HG02970 (cell line): Measurements from ENCODE around the gene CD81.

Experiments used
- ATAC-seq: cut with Tn5 transposase; IDR thresholded peaks from one replicate; pipeline ENCODE4 v1.9.1; 2021; ENCODE audit warnings: mild to moderate bottlenecking, moderate library complexity, moderate number of reproducible peaks; ENCODE audit not compliant: unreplicated experiment, low FRiP score

Gene CD81

GRCh38 chr11:2400762-2401435 is 23.8 kb downstream of the CD81 start:
- ATAC-seq = peak; percentile 12

DNA sequence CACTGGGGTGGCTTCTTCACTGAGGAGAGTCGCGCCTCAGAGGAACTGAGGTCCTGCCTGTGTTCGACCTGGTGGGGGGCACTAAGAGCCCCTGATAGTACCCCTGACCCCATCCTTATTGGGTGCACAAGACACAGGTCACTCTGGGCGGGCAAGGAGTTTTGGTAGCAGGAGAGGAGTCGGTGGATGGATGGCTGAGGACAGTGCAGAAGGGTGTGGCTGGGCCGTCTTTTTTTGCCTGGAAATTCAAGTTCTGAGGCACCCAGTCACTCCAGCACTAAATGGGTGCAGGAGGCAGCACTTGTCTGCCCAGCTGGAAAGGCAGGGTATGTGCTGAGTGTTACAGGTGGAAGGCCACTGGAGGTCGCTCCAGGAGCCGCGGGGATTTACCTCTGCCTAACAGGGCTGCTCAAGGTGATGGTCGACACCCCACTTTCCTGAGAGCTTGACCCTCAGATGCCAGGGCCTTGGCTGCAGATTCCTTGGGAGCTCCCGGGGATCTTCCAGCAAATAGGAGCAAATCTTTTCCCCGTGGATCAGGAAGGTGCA is 24.4 kb downstream of the CD81 start:
- no peak for ATAC-seq

GRCh38 chr11:2402106-2402505 is 25.0 kb downstream of the CD81 start:
- ATAC-seq = no peak

DNA sequence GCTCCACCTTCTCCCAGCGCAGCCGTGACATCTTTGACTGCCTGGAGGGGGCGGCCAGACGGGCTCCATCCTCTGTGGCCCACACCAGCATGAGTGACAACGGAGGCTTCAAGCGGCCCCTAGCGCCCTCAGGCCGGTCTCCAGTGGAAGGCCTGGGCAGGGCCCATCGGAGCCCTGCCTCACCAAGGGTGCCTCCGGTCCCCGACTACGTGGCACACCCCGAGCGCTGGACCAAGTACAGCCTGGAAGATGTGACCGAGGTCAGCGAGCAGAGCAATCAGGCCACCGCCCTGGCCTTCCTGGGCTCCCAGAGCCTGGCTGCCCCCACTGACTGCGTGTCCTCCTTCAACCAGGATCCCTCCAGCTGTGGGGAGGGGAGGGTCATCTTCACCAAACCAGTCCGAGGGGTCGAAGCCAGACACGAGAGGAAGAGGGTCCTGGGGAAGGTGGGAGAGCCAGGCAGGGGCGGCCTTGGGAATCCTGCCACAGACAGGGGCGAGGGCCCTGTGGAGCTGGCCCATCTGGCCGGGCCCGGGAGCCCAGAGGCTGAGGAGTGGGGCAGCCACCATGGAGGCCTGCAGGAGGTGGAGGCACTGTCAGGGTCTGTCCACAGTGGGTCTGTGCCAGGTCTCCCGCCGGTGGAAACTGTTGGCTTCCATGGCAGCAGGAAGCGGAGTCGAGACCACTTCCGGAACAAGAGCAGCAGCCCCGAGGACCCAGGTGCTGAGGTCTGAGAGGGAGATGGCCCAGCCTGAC is 26.0 kb downstream of the CD81 start:
- ATAC-seq = no peak

- no peak for ATAC-seq
These were observed 27.7 kb downstream of the CD81 start for GRCh38 chr11:2404735-2405196.

DNA sequence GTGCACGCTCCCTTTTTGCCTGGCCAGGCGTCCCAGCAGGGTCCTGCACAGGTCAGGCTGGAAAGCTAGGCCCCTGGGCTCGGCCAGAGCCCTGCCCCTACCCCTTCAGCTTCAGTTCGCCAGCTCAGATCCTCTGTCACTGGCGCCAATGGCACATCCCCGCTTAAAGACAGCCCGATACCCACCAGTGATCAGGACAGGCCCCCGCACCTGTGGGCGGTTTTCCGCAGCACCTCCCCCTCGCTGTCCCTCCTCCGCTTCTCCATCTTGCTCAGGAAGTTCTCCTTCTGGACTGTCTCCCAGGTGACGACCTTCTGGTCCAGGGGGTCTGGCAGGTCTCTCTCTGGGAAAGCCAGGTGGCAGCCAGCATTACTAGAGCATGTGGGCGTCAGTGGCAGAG is 29.3 kb downstream of the CD81 start:
- no peak for ATAC-seq

GRCh38 chr11:2406878-2407410 is 29.8 kb downstream of the CD81 start:
- ATAC-seq = no peak

- no peak for ATAC-seq
These were observed 31.6 kb downstream of the CD81 start for GRCh38 chr11:2408671-2409070.

GRCh38 chr11:2409126-2409525 is 32.0 kb downstream of the CD81 start:
- no peak for ATAC-seq

DNA sequence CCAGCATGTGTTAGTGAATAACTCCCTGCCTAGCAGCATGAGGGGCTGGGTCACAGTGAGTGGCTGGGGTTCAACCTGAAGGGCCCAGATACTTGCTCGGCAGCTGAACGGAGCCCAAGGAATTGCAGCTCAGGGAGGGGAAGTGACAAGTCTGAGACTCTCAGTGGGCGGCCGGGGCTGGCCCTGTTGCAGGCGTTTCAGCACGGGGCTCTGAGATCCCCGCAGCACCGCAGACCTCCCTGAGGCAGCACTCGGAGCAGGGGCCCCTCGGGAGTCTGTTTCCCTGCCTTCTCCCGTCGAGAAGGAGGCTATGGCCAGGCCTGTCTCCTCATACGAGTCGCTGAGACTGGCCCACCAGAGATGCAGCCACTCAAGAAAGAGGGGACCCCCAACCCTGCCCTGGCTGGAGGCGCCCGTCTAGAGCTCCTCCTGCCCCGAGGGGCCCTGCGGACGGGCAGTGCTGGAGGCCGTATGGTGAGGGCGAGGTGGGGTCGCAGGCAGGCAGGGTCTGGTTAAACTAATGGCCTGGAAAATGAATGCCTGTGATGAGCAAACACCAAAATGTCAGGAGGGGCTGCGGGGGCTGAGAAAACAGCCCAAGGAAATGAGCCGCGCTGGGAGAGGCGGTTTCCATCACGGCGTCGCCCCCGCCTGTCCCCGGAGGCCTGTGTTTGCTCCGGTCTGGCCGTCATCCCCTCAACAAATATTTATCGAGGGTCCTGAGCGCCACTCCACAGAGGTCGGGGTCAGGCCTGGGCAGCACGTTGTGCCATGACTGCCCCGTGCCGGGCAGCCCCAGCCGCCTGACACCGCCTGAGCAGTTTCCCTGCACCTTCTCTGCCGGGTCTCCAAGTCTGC is 32.7 kb downstream of the CD81 start:
- ATAC-seq = no peak

DNA sequence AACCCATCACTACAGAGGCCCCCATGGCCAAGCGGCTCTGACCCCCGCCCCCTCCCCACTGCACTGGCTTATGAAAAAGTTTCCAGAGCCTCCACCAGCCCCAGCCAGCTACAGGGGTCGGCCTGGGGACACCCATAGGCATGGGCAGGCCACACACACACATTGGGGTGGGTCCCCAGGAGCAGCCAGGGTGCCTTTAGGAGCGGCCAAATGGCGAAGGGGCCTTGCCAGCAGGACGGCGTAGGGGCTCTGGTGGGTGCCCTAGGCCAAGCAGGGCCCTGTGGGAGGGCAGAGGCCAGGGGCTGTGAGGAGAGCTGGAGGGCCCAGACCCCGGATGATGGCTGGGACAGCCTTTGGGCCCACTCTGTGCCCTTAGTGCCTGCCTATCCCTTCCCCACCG is 33.5 kb downstream of the CD81 start:
- ATAC-seq = no peak

DNA sequence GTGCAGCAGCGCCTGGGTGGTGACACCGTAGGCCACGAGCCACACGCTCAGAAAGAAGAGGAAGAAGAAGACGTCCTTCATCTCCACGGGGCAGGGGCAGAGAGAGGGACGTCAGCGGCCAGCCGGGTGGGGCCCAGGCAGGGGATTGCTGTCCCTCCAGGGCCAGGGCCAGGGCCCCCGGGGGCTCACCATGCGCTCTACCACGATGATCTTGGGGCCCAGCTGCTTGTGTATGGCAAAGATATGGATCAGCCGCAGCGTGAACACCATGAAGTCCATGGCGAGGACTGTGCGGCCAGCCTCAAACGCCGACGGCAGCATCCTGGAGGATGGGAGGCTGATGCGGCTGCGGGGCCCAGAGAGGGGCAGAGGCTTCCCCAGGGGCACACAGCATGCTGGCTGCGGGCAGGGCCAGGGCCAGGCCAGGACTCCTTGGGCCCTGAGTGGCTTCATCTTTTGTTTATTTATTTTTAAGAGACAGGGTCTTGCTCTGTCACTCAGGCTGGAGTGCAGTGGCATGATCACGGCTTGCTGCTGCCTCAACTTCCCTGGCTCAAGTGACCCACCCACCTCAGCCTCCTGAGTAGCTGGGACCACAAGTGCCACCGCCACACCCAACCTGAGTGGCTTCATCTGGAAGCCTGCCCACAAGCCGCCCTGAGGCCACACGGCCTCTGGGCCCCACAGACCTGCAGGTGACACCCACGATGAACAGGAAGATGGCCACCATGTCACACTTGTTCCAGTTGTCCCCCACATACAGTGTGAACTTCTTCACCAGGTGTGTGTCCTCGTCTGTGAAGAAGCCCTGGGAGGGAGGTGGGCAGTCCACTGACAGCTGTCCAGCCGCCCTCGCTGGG is 34.6 kb downstream of the CD81 start:
- no peak for ATAC-seq

- ATAC-seq = no peak
These were observed 35.2 kb downstream of the CD81 start for GRCh38 chr11:2412323-2412722.

- no peak for ATAC-seq
These were observed 36.9 kb downstream of the CD81 start for GRCh38 chr11:2413742-2414579.

GRCh38 chr11:2414616-2415015 is 37.5 kb downstream of the CD81 start:
- ATAC-seq = no peak

DNA sequence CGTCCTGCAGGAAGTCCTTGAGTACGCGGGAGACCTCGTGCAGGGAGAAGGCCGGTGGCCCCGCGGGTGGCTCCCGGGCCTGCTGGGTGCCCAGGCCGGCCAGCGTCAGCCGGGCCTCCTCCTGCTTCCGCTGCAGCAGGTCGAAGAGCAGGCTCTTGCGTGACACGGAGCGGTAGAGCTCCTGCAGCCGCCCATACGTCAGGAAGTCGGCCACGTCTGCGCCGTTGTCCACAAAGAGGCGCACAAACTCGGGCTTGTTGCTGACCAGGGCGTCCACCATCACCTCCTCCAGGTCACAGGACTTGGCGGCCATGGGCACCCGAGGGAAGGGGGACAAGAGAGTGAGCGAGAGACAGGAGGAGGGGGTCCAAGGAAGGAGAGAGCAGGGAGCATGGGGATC is 38.1 kb downstream of the CD81 start:
- ATAC-seq = no peak

GRCh38 chr11:2415601-2416380 is 38.7 kb downstream of the CD81 start:
- ATAC-seq = no peak

DNA sequence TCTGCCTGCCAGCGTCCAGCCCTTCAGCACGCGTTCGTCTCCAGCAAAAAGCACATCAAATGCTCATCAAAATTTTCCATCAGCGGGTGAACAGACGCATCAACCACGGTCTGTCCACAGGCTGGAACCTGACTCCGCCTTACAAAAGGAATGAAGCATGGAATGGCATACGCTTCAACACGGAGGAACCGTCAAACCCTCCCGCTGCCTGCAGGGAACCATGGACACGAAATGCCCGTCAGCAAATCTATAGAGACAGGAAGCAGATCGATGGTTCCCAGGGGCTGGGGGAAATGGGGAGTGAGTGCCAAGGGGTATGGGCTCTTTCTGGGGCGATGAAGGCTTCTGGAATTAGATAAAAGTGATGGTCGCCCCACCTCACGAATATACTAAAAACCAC is 39.7 kb downstream of the CD81 start:
- no peak for ATAC-seq
